ENCODE results near the gene TM2D1. TPM values are rescaled to one million over a fixed set of nuclear protein-coding genes. Genes with fewer than 3 reads are reported as not detected.

TM2D1 gene
- total RNA-seq, 4 donors from 2014 or later: 55.7 to 84.4 (median 69.9) TPM

DNA sequence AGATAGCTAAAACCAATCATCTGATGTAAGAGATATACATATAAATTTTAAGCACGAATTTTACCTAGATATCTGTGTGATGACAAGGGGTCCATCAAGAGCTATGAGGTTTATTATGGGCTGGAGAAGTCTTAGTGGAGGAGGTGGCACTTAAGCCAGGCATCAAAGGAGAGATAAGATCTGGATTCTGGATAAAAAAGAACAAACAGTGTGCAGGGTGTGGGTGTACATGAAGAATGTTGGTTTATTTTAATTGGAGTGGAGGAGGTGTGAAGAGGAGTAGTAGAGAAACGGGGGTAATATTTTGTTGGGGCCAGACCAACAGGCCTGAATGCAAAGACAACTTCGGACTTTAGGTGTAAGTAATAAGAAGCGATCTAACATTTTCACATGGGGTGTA, 80.6 kb downstream of the TM2D1 start:
- Histone ChIP-seq H3K27me3 (no peaks in the 10 kb centered on the region), H3K36me3 (no peaks in the 10 kb centered on the region), H3K9me3 (no peaks in the 10 kb centered on the region), H3K4me3 (replicated peaks in 1 of 3) (no peak overlapping the region), H3K27ac (no peak overlapping the region), H3K4me1 (peaks cover 0 to 6% of the 10 kb centered on the region in 2 donors)
- WGBS, 2 donors: 76 to 82% methylated on average over 4 of the region's 4 CpGs
- intact Hi-C loops (cut with DNase I): no loop called here
- no peak for DNase-seq
- TF ChIP-seq, protein P1, sequence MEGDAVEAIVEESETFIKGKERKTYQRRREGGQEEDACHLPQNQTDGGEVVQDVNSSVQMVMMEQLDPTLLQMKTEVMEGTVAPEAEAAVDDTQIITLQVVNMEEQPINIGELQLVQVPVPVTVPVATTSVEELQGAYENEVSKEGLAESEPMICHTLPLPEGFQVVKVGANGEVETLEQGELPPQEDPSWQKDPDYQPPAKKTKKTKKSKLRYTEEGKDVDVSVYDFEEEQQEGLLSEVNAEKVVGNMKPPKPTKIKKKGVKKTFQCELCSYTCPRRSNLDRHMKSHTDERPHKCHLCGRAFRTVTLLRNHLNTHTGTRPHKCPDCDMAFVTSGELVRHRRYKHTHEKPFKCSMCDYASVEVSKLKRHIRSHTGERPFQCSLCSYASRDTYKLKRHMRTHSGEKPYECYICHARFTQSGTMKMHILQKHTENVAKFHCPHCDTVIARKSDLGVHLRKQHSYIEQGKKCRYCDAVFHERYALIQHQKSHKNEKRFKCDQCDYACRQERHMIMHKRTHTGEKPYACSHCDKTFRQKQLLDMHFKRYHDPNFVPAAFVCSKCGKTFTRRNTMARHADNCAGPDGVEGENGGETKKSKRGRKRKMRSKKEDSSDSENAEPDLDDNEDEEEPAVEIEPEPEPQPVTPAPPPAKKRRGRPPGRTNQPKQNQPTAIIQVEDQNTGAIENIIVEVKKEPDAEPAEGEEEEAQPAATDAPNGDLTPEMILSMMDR (IDR thresholded peaks at IDR 0.05): no peak
- TF ChIP-seq POLR2A (IDR thresholded peaks at IDR 0.05): no peak

DNA sequence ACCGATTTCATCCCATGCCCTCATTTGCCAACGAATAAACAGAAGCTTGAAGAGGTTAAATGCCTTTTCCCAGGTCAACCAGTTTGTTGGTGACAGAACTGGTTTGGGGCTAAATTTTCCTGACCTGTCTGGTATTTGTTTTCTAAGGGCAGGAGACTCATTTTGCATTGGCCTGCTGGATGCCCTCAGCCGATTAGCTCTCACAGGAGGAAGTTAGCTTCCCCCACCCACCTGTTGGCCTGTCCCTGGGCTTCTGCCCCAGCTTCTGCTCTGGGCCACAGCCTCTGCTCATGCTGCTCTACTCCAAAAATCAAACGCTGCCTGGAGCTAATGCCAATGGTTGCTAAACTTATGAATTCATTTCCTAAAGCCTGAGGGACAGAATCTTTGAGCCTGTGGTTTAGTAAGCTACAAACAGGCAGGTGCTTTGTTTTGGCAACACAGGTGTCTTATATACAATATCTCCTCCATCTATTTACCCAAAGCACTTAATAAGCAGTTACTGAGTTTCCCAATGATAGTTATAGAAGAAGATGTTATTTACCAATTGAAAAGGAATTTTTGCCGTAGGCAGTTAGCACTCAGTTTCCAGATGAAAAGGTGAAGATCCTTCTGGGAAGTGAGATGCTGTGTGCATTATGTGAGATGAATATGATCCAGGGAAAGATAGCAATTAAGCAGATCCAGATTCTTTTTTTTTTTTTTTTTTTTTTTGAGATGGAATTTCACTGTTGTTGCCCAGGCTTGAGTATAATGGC, 82.3 kb downstream of the TM2D1 start:
- intact Hi-C loops (cut with DNase I): no loop called here
- WGBS, 2 donors: 66 to 71% methylated on average over 5 of the region's 5 CpGs
- H3K4me3 ChIP-seq (replicated peaks in 1 of 3): no peak overlapping the region
- no peaks in the 10 kb centered on the region for H3K36me3 ChIP-seq
- no peak overlapping the region for H3K27ac ChIP-seq
- no peak for DNase-seq
- H3K9me3 ChIP-seq: no peaks in the 10 kb centered on the region
- H3K4me1 ChIP-seq: peaks cover 0 to 6% of the 10 kb centered on the region in 2 donors
- no peak for TF ChIP-seq POLR2A (IDR thresholded peaks at IDR 0.05)
- TF ChIP-seq, protein P1 (IDR thresholded peaks at IDR 0.05): no peak
- no peaks in the 10 kb centered on the region for H3K27me3 ChIP-seq

DNA sequence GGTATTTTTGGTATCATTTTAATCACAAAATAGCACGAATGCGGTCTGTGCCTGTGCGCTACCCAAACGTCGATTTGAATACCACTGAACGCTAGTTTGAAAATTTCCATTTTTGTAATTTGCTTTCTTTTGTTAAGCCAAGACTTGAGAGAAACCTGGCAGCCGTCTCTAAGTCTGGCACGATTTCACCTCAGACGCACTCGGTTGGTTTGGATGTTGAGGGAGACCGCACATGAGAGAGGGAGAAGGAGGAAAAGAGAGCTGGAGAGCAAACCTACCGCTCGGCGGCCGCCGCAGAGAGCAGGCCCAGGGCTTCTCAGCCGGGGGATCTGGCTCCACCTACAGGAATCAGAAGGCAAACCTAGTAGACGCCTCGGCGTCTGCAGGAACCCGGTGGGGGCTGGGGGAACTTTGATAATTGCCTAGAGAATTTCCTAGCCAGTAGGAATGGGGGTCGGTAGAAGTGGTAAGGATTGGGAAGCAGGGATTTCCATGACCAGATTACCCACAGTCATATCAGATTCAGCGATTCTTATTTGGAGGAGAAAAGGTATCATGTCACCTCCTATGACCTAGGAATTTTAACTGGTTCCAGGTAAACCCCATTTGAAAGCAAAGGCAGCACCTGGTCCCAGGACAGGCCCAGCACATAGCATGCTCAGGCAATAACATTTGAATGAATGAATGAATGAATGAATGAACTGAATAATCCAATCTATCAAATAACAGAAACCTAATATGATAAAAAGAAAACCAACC, 83.2 kb downstream of the TM2D1 start:
- Histone ChIP-seq H3K4me3 (replicated peaks in 1 of 3) (no peak overlapping the region), H3K4me1 (peaks cover 0 to 6% of the 10 kb centered on the region in 2 donors), H3K27me3 (no peaks in the 10 kb centered on the region), H3K36me3 (no peaks in the 10 kb centered on the region), H3K27ac (peak overlapping the region; percentile 16 to 42 (median 21)), H3K9me3 (no peaks in the 10 kb centered on the region)
- 16 to 26% methylated on average over 23 of the region's 23 CpGs for WGBS, 2 donors
- TF ChIP-seq, protein P1 (IDR thresholded peaks at IDR 0.05): peak; percentile 48 to 75 (median 62)
- TF ChIP-seq POLR2A (IDR thresholded peaks at IDR 0.05): no peak
- intact Hi-C loops (cut with DNase I): no loop called here
- peak; percentile 78 to 85 for DNase-seq

DNA sequence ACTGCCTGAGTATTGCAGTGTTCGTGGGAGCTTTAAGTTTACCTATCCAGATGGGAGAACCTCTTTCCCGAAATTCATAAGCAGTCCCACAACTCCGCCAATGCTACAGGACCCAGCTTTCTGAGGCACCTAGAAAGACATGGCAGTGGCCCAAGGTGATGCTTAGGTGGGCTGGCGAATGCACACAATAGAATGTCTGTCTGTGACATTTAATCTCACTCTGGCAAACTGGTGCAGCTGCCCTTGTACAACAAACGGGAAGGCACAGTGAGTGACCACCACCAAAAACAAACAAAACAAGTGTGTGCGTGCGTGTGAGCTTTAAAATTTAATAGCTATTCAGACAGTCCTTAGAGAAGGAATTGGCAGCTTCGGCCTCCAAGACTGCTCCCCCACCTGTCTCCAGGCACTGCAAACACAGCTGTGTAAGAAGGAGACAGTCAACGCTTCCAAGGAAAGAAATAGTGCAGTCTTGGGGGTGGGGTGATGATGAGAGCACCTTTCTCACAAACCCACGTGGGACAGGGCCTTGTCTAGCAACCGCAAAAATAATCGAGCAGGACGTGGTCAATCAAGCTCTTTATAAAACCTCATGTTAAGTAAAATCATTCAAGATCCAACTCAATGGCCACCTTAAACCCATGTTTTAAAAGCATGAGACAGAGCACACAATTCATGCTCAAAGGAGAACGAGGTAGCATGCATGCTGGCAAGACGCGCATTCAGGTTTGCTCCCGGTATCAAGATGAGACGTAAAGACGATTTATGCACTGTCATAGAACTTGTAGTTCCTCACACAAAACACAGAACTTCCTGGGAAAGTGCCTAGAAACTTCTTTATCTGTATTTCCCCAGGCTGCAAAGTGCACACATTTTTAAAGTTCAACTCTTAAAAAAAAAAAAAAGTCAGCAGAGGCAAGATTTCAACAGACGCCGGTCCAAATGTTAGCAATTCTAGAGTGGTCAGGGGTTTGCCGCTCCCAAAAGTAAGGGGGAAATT, 84.1 kb downstream of the TM2D1 start:
- no peak for DNase-seq
- intact Hi-C loops (cut with DNase I): no loop called here
- no peaks in the 10 kb centered on the region for H3K9me3 ChIP-seq
- no peak for TF ChIP-seq POLR2A (IDR thresholded peaks at IDR 0.05)
- TF ChIP-seq, protein P1 (IDR thresholded peaks at IDR 0.05): no peak
- peaks cover 0 to 6% of the 10 kb centered on the region in 2 donors for H3K4me1 ChIP-seq
- no peak overlapping the region for H3K4me3 ChIP-seq (replicated peaks in 1 of 3)
- no peaks in the 10 kb centered on the region for H3K27me3 ChIP-seq
- peak overlapping the region; percentile 16 to 42 (median 21) for H3K27ac ChIP-seq
- no peaks in the 10 kb centered on the region for H3K36me3 ChIP-seq
- 76 to 87% methylated on average over 22 of the region's 22 CpGs for WGBS, 2 donors
